ENCODE data around the gene AATK.

GRCh38 chr17:81108220-81108619 is 57.8 kb downstream of the AATK start:
- TF ChIP-seq CTCF (conservative IDR thresholded peaks at IDR 0.05; ENCODE audit: low read depth, low read length), result no peak
- TF ChIP-seq EZH2 (IDR thresholded peaks at IDR 0.05; ENCODE audit: low read length, unreplicated experiment), result no peak
- no peak for TF ChIP-seq EZH2phosphoT487 (IDR thresholded peaks at IDR 0.05; ENCODE audit: borderline replicate concordance, low read length)
